Testis (tissue), 2 donors: ENCODE results near the gene DDA1.

Experiments used
- POLR2A ChIP-seq: fragments of 450-650 bp; IDR thresholded peaks from one replicate; pipeline ENCODE4 v1.6.1; 2017; ENCODE audit warnings: antibody characterized with exemption, mild to moderate bottlenecking, moderate library complexity
- TF ChIP-seq, protein P1 (sequence below), 3 experiments: fragments of 450-650 bp in 2 of 3; fragments of 200-600 bp in 1 of 3; sonication (generic) in 1 of 3; IDR thresholded peaks; one replicate each; pipeline ENCODE4 v1.5.1; 2016 to 2019; ENCODE audit warnings: antibody characterized with exemption in 3 of 3, mild to moderate bottlenecking in 2 of 3, moderate library complexity in 1 of 3

DNA sequence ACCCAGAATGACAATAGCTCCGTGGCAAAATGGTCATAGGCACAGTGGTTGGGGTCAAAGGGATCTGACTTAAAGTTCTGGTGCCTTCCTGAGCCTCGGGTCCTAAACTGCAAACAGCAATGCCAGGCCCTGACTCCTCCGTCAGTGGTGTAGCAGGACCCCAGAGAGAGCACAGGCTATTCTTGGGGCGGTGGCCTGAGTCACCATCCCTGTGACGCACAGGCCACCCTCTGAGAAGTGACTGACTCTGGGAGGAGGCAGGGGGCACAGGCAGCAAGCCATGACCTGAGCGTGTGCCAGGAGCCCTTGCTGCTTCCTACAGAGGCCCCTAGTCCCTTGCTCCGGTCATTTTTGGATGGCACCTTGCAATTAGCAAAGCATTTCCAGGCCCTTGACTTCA, 49.0 kb downstream of the DDA1 start:
- TF ChIP-seq, protein P1, sequence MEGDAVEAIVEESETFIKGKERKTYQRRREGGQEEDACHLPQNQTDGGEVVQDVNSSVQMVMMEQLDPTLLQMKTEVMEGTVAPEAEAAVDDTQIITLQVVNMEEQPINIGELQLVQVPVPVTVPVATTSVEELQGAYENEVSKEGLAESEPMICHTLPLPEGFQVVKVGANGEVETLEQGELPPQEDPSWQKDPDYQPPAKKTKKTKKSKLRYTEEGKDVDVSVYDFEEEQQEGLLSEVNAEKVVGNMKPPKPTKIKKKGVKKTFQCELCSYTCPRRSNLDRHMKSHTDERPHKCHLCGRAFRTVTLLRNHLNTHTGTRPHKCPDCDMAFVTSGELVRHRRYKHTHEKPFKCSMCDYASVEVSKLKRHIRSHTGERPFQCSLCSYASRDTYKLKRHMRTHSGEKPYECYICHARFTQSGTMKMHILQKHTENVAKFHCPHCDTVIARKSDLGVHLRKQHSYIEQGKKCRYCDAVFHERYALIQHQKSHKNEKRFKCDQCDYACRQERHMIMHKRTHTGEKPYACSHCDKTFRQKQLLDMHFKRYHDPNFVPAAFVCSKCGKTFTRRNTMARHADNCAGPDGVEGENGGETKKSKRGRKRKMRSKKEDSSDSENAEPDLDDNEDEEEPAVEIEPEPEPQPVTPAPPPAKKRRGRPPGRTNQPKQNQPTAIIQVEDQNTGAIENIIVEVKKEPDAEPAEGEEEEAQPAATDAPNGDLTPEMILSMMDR (IDR thresholded peaks at IDR 0.05) = no peak
- TF ChIP-seq POLR2A = no peak
